C4-2B (cell line): ENCODE data around the gene MAGI2.

Source experiments
- ZFX ChIP-seq: fragments of 450-650 bp; IDR thresholded peaks from 2 replicates; pipeline ENCODE4 v1.6.1; 2017
- TF ChIP-seq, protein P1 (sequence below): fragments of 450-650 bp; conservative IDR thresholded peaks from 2 replicates; pipeline ENCODE4 v1.5.1; 2017; ENCODE audit warnings: mild to moderate bottlenecking

DNA sequence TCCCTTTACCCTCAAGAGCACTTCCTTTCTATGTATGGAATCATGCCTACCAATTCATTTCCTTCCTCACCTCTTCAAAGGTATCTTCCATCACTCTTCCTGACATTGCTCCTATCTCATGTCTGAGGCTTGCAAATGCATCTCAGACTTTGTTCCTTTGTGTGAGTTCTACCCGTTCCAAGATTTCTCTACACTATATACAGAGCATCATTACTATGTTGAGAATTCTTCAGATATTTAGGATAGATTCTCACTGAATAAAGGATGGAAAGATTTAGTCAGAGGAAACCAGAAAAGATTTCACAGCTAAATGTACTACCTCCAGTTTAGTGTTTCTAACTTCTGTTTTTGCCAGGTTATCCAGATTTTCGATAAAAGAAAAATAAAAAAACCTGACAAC is 1192.2 kb downstream of the MAGI2 start:
- TF ChIP-seq, protein P1, sequence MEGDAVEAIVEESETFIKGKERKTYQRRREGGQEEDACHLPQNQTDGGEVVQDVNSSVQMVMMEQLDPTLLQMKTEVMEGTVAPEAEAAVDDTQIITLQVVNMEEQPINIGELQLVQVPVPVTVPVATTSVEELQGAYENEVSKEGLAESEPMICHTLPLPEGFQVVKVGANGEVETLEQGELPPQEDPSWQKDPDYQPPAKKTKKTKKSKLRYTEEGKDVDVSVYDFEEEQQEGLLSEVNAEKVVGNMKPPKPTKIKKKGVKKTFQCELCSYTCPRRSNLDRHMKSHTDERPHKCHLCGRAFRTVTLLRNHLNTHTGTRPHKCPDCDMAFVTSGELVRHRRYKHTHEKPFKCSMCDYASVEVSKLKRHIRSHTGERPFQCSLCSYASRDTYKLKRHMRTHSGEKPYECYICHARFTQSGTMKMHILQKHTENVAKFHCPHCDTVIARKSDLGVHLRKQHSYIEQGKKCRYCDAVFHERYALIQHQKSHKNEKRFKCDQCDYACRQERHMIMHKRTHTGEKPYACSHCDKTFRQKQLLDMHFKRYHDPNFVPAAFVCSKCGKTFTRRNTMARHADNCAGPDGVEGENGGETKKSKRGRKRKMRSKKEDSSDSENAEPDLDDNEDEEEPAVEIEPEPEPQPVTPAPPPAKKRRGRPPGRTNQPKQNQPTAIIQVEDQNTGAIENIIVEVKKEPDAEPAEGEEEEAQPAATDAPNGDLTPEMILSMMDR, result no peak
- no peak for TF ChIP-seq ZFX
